ENCODE measurements around the gene LTBP1. TPM values are rescaled to one million over a fixed set of nuclear protein-coding genes. Genes with fewer than 3 reads are reported as not detected.
"Not testable (repeated sequence)": the region's sequence is repeated elsewhere in the genome, so short reads cannot be mapped to it uniquely, and the experiment has no call there.

Gene LTBP1
- total and polyA plus RNA-seq, 8 donors, result 11.0 to 134 (median 25.6) TPM

GRCh38 chr2:32905270-32905669, 41.5 kb upstream of the LTBP1 start:
- no peaks in the 10 kb centered on the region for H3K4me1 ChIP-seq
- WGBS, 5 donors, result 66 to 82% (median 72%) methylated on average over 3 of the region's 3 CpGs
- H3K9me3 ChIP-seq, result no peaks in the 10 kb centered on the region
- no peak overlapping the region for H3K4me3 ChIP-seq
- no peak for DNase-seq
- intact Hi-C loops (cut with DNase I; ENCODE audit: low total_unique reads), result no loop called here
- no peaks in the 10 kb centered on the region for H3K27me3 ChIP-seq
- H3K27ac ChIP-seq, result peak overlapping the region in 2 of 5 donors; percentile 36 to 58
- no peaks in the 10 kb centered on the region for H3K36me3 ChIP-seq
- TF ChIP-seq POLR2AphosphoS5 (IDR thresholded peaks at IDR 0.05) (no peak), POLR2A (IDR thresholded peaks at IDR 0.05) (no peak), CTCF (IDR thresholded peaks at IDR 0.05) (no peak), EP300 (IDR thresholded peaks at IDR 0.05) (no peak)

DNA sequence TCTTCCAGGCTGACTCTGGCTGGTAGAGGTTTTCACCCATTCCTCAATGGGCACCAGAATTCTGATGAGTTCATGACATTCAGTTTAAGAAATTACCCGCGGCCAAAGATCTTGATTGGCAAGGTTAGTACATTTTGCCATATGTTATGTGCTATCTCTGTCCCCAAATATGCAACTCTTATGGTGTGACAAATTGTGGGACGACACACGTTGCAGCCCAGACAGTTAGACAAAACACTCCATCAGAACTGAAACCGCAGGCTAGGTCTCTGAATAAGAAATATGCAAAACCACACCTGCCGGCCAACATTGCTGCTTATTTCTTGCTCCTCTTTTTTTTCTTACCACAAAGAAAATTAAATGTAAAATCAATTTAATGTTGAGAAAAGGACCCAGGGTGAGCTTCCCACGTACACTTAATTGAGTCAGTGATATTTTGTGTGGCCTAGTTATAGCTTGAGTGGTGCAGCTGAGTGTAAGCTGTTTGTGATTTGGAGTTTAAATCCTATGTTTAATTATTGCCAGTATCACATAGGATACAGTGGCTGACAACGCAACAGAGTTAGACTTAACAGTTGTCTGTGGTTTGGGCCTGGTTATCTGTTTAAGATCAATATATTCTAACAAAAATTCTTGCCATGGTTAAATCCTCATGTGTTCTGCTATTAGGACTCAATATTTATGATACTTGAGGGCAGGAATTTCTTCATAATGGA, 35.7 kb upstream of the LTBP1 start:
- no peaks in the 10 kb centered on the region for H3K9me3 ChIP-seq
- no peak for DNase-seq
- no peak overlapping the region for H3K27ac ChIP-seq
- no peaks in the 10 kb centered on the region for H3K4me1 ChIP-seq
- TF ChIP-seq CTCF (IDR thresholded peaks at IDR 0.05) (no peak), POLR2AphosphoS5 (IDR thresholded peaks at IDR 0.05) (no peak), EP300 (IDR thresholded peaks at IDR 0.05) (no peak), POLR2A (IDR thresholded peaks at IDR 0.05) (no peak)
- no peak overlapping the region for H3K4me3 ChIP-seq
- no peaks in the 10 kb centered on the region for H3K27me3 ChIP-seq
- intact Hi-C loops (cut with DNase I; ENCODE audit: low total_unique reads), result no loop called here
- 82 to 87% (median 84%) methylated on average over 8 of the region's 8 CpGs for WGBS, 5 donors
- H3K36me3 ChIP-seq, result no peaks in the 10 kb centered on the region

GRCh38 chr2:32915694-32916093, 31.1 kb upstream of the LTBP1 start:
- H3K27ac ChIP-seq, result no peak overlapping the region
- no peak overlapping the region for H3K4me3 ChIP-seq
- H3K27me3 ChIP-seq, result no peaks in the 10 kb centered on the region
- intact Hi-C loops (cut with DNase I; ENCODE audit: low total_unique reads), result no loop called here
- no peak for DNase-seq
- H3K4me1 ChIP-seq, result no peaks in the 10 kb centered on the region
- TF ChIP-seq POLR2A (IDR thresholded peaks at IDR 0.05) (no peak), EP300 (IDR thresholded peaks at IDR 0.05) (no peak), CTCF (IDR thresholded peaks at IDR 0.05) (no peak), POLR2AphosphoS5 (IDR thresholded peaks at IDR 0.05) (no peak)
- WGBS, 5 donors, result 82 to 97% (median 94%) methylated on average over 1 of the region's 1 CpG
- H3K9me3 ChIP-seq, result no peaks in the 10 kb centered on the region
- no peaks in the 10 kb centered on the region for H3K36me3 ChIP-seq

GRCh38 chr2:32918774-32919173, 28.0 kb upstream of the LTBP1 start:
- DNase-seq, result no peak
- no peaks in the 10 kb centered on the region for H3K9me3 ChIP-seq
- TF ChIP-seq POLR2A (IDR thresholded peaks at IDR 0.05) (no peak), CTCF (IDR thresholded peaks at IDR 0.05) (no peak), POLR2AphosphoS5 (IDR thresholded peaks at IDR 0.05) (no peak), EP300 (IDR thresholded peaks at IDR 0.05) (no peak)
- no peaks in the 10 kb centered on the region for H3K4me1 ChIP-seq
- no peaks in the 10 kb centered on the region for H3K27me3 ChIP-seq
- no peak overlapping the region for H3K27ac ChIP-seq
- H3K4me3 ChIP-seq, result no peak overlapping the region
- 80 to 88% (median 81%) methylated on average over 6 of the region's 6 CpGs for WGBS, 5 donors
- intact Hi-C loops (cut with DNase I; ENCODE audit: low total_unique reads), result no loop called here
- no peaks in the 10 kb centered on the region for H3K36me3 ChIP-seq

DNA sequence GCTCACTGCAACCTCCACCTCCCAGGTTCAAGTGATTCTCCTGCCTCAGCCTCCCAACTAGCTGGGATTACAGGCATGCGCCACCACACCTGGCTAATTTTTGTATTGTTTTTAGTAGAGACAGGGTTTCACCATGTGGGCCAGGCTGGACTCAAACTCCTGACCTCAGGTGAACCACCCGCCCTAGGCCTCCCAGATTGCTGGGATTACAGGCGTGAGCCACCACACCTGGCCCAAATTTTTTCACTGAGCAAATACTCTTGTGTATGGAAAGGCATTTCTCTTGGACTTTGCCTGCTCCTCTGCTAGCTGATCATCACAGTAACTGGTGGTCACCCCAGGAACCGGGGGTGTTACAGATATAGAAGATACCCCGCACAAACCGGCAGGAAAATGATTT, 26.9 kb upstream of the LTBP1 start:
- intact Hi-C loops (cut with DNase I; ENCODE audit: low total_unique reads); H3K4me3 ChIP-seq; H3K27ac ChIP-seq; DNase-seq; H3K4me1 ChIP-seq; H3K27me3 ChIP-seq; H3K36me3 ChIP-seq; H3K9me3 ChIP-seq: not testable (repeated sequence)
- WGBS, 5 donors, result 91 to 97% (median 94%) methylated on average over 6 of the region's 6 CpGs

- H3K4me3 ChIP-seq; DNase-seq; H3K27ac ChIP-seq; H3K4me1 ChIP-seq; intact Hi-C loops (cut with DNase I; ENCODE audit: low total_unique reads); H3K27me3 ChIP-seq; H3K9me3 ChIP-seq; H3K36me3 ChIP-seq: not testable (repeated sequence)
- 91 to 99% (median 99%) methylated on average over 5 of the region's 5 CpGs for WGBS, 5 donors
Measured at GRCh38 chr2:32921486-32921885, 25.3 kb upstream of the LTBP1 start.
